Ascending aorta (tissue), 2 donors: ENCODE data around the gene FBXW4. TPM values are rescaled to one million over a fixed set of nuclear protein-coding genes. Genes with fewer than 3 reads are reported as not detected.

Experiments
- DNase-seq, 2 donors: peaks; one replicate each; pipeline ENCODE4 v3.0.0-alpha.2; 2019; ENCODE audit warnings: low spot score in 2 of 2
- H3K27ac ChIP-seq, 2 donors: fragments of 200-600 bp; sonication (generic); one replicate each; pipeline ENCODE4 v1.5.1; 2016 to 2017; ENCODE audit warnings: mild to moderate bottlenecking in 1 of 2
- H3K27me3 ChIP-seq: fragments of 200-600 bp; sonication (generic); one replicate; pipeline ENCODE4 v1.5.1; 2017
- H3K36me3 ChIP-seq, 2 donors: fragments of 200-600 bp; sonication (generic); one replicate each; pipeline ENCODE4 v1.5.1; 2016
- H3K4me1 ChIP-seq, 2 donors: fragments of 200-600 bp; sonication (generic); one replicate each; pipeline ENCODE4 v1.5.1; 2016 to 2017; ENCODE audit warnings: mild to moderate bottlenecking in 1 of 2
- H3K4me3 ChIP-seq, 2 donors: fragments of 200-600 bp; sonication (generic); one replicate each; pipeline ENCODE4 v1.5.1; 2016 to 2017; ENCODE audit warnings: mild to moderate bottlenecking in 1 of 2
- H3K9me3 ChIP-seq, 2 donors: fragments of 200-600 bp; sonication (generic); one replicate each; pipeline ENCODE4 v1.5.1; 2016
- CTCF ChIP-seq, 3 experiments: fragments of 200-600 bp in 2 of 3; fragments of 450-650 bp in 1 of 3; sonication (generic) in 2 of 3; IDR thresholded peaks; one replicate each; pipeline ENCODE4 v1.5.1; 2016 to 2019; ENCODE audit warnings: antibody characterized with exemption in 3 of 3, mild to moderate bottlenecking in 1 of 3, moderate library complexity in 1 of 3
- intact Hi-C: fragments of 100-400 bp; cut with DNase I; formaldehyde crosslinking; loops from one replicate; pipeline ENCODE4 v1.15.1; 2023
- total RNA-seq: library from RNA; depleted of rRNA; stranded (reverse); fragments of >200 nt; gene quantifications from one replicate; pipeline ENCODE4 v1.1.0, GENCODE V29; 2016

Gene FBXW4
- total RNA-seq, 1 donor from 2014 or later, result 21.3 TPM

DNA sequence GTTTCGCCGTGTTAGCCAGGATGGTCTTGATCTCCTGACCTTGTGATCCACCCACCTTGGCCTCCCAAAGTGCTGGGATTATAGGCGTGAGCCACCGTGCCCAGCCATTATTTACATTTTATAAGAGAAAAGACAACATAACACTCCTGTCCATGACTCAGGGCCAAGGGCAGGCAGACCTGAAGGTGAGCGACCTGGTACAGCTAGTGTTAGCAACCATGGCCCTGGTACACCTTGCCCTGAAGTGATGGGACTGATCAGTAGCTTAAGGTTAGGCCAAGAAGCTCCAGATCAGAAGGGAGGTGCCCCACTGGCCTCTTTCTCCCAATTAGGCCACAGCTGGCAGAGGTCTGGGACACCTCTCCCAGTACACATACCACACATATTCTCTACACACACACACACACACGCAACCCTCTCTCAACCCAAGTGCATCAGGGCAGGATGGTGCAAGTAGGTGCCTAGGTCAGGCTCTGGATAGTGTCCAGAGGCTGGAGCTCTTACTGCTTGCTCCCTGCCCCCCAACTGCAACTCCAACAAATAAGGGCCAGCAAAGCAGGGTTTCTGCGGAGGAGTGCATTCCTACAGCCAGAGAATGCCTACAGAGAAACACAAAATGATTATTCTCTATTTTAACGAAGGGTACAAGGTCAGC is 63.0 kb downstream of the FBXW4 start:
- intact Hi-C loops, result no loop called here
- Histone ChIP-seq H3K27ac (no peak overlapping the region), H3K4me3 (no peak overlapping the region), H3K4me1 (no peaks in the 10 kb centered on the region), H3K9me3 (no peaks in the 10 kb centered on the region), H3K27me3 (no peaks in the 10 kb centered on the region), H3K36me3 (peaks cover 5 to 24% of the 10 kb centered on the region in 2 donors)
- TF ChIP-seq CTCF (IDR thresholded peaks at IDR 0.05), result no peak
- DNase-seq, result no peak

DNA sequence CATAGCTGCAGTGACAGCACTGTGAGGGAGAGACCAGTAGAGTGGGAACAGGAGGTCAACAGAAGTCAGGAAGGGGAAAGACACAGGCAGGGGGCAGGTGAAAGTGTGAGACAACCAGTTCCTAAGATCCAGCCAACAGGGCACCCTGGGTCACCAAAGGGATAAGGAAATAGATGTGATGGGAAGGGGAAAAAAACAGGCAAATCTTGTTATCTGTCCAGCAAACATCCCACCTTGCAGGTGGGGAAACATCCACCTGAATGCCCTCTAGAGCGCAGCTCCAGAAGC is 64.4 kb downstream of the FBXW4 start:
- Histone ChIP-seq H3K27me3 (no peaks in the 10 kb centered on the region), H3K4me3 (no peak overlapping the region), H3K9me3 (no peaks in the 10 kb centered on the region), H3K4me1 (no peaks in the 10 kb centered on the region), H3K36me3 (peaks cover 0 to 24% of the 10 kb centered on the region in 2 donors), H3K27ac (no peak overlapping the region)
- DNase-seq, result no peak
- intact Hi-C loops, result no loop called here
- no peak for TF ChIP-seq CTCF (IDR thresholded peaks at IDR 0.05)

GRCh38 chr10:101629837-101630632 is 64.9 kb downstream of the FBXW4 start:
- Histone ChIP-seq H3K27ac (no peak overlapping the region), H3K9me3 (no peaks in the 10 kb centered on the region), H3K36me3 (peaks cover 1 to 26% of the 10 kb centered on the region in 2 donors), H3K4me3 (no peak overlapping the region), H3K4me1 (no peaks in the 10 kb centered on the region), H3K27me3 (no peaks in the 10 kb centered on the region)
- DNase-seq, result no peak
- no peak for TF ChIP-seq CTCF (IDR thresholded peaks at IDR 0.05)
- intact Hi-C loops, result no loop called here

GRCh38 chr10:101625821-101626412 is 69.1 kb downstream of the FBXW4 start:
- no peaks in the 10 kb centered on the region for H3K9me3 ChIP-seq
- TF ChIP-seq CTCF (IDR thresholded peaks at IDR 0.05), result no peak
- peaks cover 10 to 49% of the 10 kb centered on the region in 2 donors for H3K36me3 ChIP-seq
- no peaks in the 10 kb centered on the region for H3K4me1 ChIP-seq
- intact Hi-C loops, result no loop called here
- H3K27me3 ChIP-seq, result no peaks in the 10 kb centered on the region
- DNase-seq, result no peak
- H3K27ac ChIP-seq, result no peak overlapping the region
- H3K4me3 ChIP-seq, result no peak overlapping the region

GRCh38 chr10:101624526-101625102 is 70.4 kb downstream of the FBXW4 start:
- H3K4me3 ChIP-seq, result no peak overlapping the region
- no peak overlapping the region for H3K27ac ChIP-seq
- peaks cover 10 to 47% of the 10 kb centered on the region in 2 donors for H3K36me3 ChIP-seq
- intact Hi-C loops, result no loop called here
- no peak for TF ChIP-seq CTCF (IDR thresholded peaks at IDR 0.05)
- no peak for DNase-seq
- no peaks in the 10 kb centered on the region for H3K9me3 ChIP-seq
- no peaks in the 10 kb centered on the region for H3K4me1 ChIP-seq
- H3K27me3 ChIP-seq, result no peaks in the 10 kb centered on the region
